B cell (primary cell): Measurements from ENCODE around the gene CCNI2. TPM values are rescaled to one million over a fixed set of nuclear protein-coding genes. Genes with fewer than 3 reads are reported as not detected.

Source experiments
- ATAC-seq: fragments of 200-7000 bp; cut with Tn5 transposase; one replicate; pipeline ENCODE4 v1.10.0; 2021; ENCODE audit warnings: low read depth, mild to moderate bottlenecking, moderate number of reproducible peaks, moderate library complexity
- CTCF ChIA-PET: fragments of 350-600 bp; sonication (Branson Sonifier 250); formaldehyde crosslinking; loops from one replicate; lab custom pipeline; 2021; ENCODE audit warnings: antibody characterized with exemption, inconsistent platforms; lab: Charles Lee
- POLR2A ChIA-PET: fragments of 350-600 bp; sonication (Branson Sonifier 250); formaldehyde crosslinking; loops from one replicate; lab custom pipeline; 2021; ENCODE audit warnings: antibody characterized with exemption; lab: Charles Lee
- DNase-seq: peaks from one replicate; pipeline ENCODE4 v3.0.0; 2013
- H2AFZ ChIP-seq: 2 replicates; pipeline ENCODE4 v1.6.1; 2012; ENCODE audit warnings: mild to moderate bottlenecking, low read depth, low read length; ENCODE audit not compliant: insufficient read depth, poor library complexity, severe bottlenecking
- H3K27ac ChIP-seq, 2 donors: 1 replicate in 1 of 2; 2 replicates in 1 of 2; pipeline ENCODE4 v1.5.1; 2012 to 2013; ENCODE audit warnings: low read length in 2 of 2, mild to moderate bottlenecking in 2 of 2, moderate library complexity in 1 of 2
- H3K27me3 ChIP-seq, 4 experiments: fragments of 200-600 bp in 1 of 4; sonication (generic) in 1 of 4; replicated peaks in 1 of 4; 1 replicate in 2 of 4; 2 replicates in 2 of 4; pipeline versions ENCODE4 v1.6.1 to v1.7.0; 2013 to 2016; ENCODE audit warnings: low read length in 3 of 4, mild to moderate bottlenecking in 2 of 4, mixed read lengths in 1 of 4, moderate library complexity in 1 of 4; ENCODE audit not compliant: insufficient read depth in 4 of 4, control insufficient read depth in 3 of 4; ENCODE audit errors: control extremely low read depth in 1 of 4
- H3K36me3 ChIP-seq, 2 experiments: replicated peaks in 1 of 2; 1 replicate in 1 of 2; 2 replicates in 1 of 2; pipeline versions ENCODE4 v1.6.1 to v1.7.1; 2013; ENCODE audit warnings: low read length in 1 of 2; ENCODE audit not compliant: insufficient read depth in 2 of 2, control insufficient read depth in 1 of 2; ENCODE audit errors: control extremely low read depth in 1 of 2, extremely low read depth in 1 of 2
- H3K4me1 ChIP-seq, 2 donors: fragments of 200-600 bp in 1 of 2; sonication (generic) in 1 of 2; 1 replicate in 1 of 2; 2 replicates in 1 of 2; pipeline versions ENCODE4 v1.5.1 to v1.6.1; 2013 to 2017; ENCODE audit warnings: low read length in 2 of 2; ENCODE audit not compliant: control insufficient read depth in 2 of 2, insufficient read depth in 2 of 2
- H3K4me2 ChIP-seq: replicated peaks from 2 replicates; pipeline ENCODE3; 2012; ENCODE audit warnings: mild to moderate bottlenecking, low read depth, low read length; ENCODE audit not compliant: poor library complexity, severe bottlenecking
- H3K4me3 ChIP-seq, 5 experiments: fragments of 200-600 bp in 1 of 5; sonication (generic) in 1 of 5; 1 replicate in 3 of 5; 2 replicates in 2 of 5; pipeline versions ENCODE4 v1.5.1 to v1.7.0; 2011 to 2016; ENCODE audit warnings: low read length in 4 of 5, mild to moderate bottlenecking in 4 of 5, low read depth in 2 of 5, control low read depth in 1 of 5, moderate library complexity in 1 of 5; ENCODE audit not compliant: insufficient read depth in 1 of 5; ENCODE audit errors: control extremely low read depth in 1 of 5, extremely low read depth in 1 of 5
- H3K79me2 ChIP-seq: fragments of 200-600 bp; sonication (generic); one replicate; pipeline ENCODE4 v1.6.0; 2016; ENCODE audit warnings: low read length; ENCODE audit not compliant: control insufficient read depth, insufficient read depth
- H3K9ac ChIP-seq: fragments of 200-600 bp; sonication (generic); 2 replicates; pipeline ENCODE4 v1.6.1; 2017; ENCODE audit warnings: mild to moderate bottlenecking, low read length, moderate library complexity
- H3K9me3 ChIP-seq, 3 donors: one replicate each; pipeline versions ENCODE4 v1.6.1 to v1.7.1; 2013; ENCODE audit warnings: low read length in 2 of 3; ENCODE audit not compliant: control insufficient read depth in 2 of 3, insufficient read depth in 1 of 3; ENCODE audit errors: control extremely low read depth in 1 of 3
- H4K20me1 ChIP-seq: 2 replicates; pipeline ENCODE4 v1.6.0; 2012; ENCODE audit warnings: mild to moderate bottlenecking, low read length; ENCODE audit not compliant: insufficient read depth, control insufficient read depth, poor library complexity, severe bottlenecking
- H3K27ac Mint-ChIP-seq: one replicate; pipeline ENCODE4 v1.8.0; 2021; ENCODE audit warnings: mixed read lengths
- H3K27me3 Mint-ChIP-seq: one replicate; pipeline ENCODE4 v1.8.0; 2021; ENCODE audit warnings: mixed read lengths
- H3K4me1 Mint-ChIP-seq: one replicate; pipeline ENCODE4 v1.8.0; 2021; ENCODE audit warnings: mixed read lengths
- H3K4me3 Mint-ChIP-seq: one replicate; pipeline ENCODE4 v1.8.0; 2021; ENCODE audit warnings: mixed read lengths
- H3K9me3 Mint-ChIP-seq: one replicate; pipeline ENCODE4 v1.8.0; 2022; ENCODE audit warnings: mixed read lengths; ENCODE audit not compliant: insufficient read depth
- CTCF ChIP-seq: fragments of 200-600 bp; IDR thresholded peaks from one replicate; pipeline ENCODE4 v1.8.0; 2022; ENCODE audit warnings: antibody characterized with exemption, mild to moderate bottlenecking
- EZH2 ChIP-seq: IDR thresholded peaks from 2 replicates; pipeline ENCODE4 v1.6.1; 2012; ENCODE audit warnings: borderline replicate concordance, low read depth, mild to moderate bottlenecking, moderate library complexity, low read length; ENCODE audit not compliant: insufficient read depth, poor library complexity, severe bottlenecking
- WGBS: methylation state at CpG from one replicate; pipeline ENCODE4 v1.1.5; 2013; ENCODE audit warnings: missing lambda C conversion rate; ENCODE audit not compliant: insufficient coverage; 5-methylcytosine and 5-hydroxymethylcytosine counted together
- intact Hi-C: fragments of 100-400 bp; cut with micrococcal nuclease; formaldehyde crosslinking; loops from one replicate; pipeline ENCODE4 v1.10.0; 2022
- polyA plus RNA-seq: library from polyadenylated mRNA; depleted of rRNA; stranded (reverse); fragments of >200 nt; gene quantifications from 2 replicates; pipeline ENCODE4 v1.2.3, GENCODE V29; 2012
- total RNA-seq, 2 donors: library from RNA; stranded (reverse); fragments of 120-200 nt in 1 of 2; gene quantifications; 1 replicate in 1 of 2; 2 replicates in 1 of 2; pipeline versions ENCODE4 v1.2.3 to v1.2.4, GENCODE V29; 2013 to 2022

CCNI2 gene
- total and polyA plus RNA-seq, 2 donors (not counting 1 experiment from before 2014, with no cell fraction given) = 0.39 to 2.0 TPM

GRCh38 chr5:132778129-132778528 is 30.9 kb downstream of the CCNI2 start:
- Histone ChIP-seq H3K9ac (peak overlapping the region; percentile 78), H2AFZ (peak overlapping the region; percentile 80), H3K36me3 (no peaks in the 10 kb centered on the region), H4K20me1 (no peaks in the 10 kb centered on the region), H3K4me3 (peak overlapping the region in 1 of 5 experiments; percentile 82), H3K27me3 (peaks cover 2 to 49% (median 36%) of the 10 kb centered on the region in 4 experiments), H3K4me2 (peak overlapping the region; percentile 96), H3K79me2 (no peaks in the 10 kb centered on the region), H3K9me3 (peaks cover 0 to 9% (median 2%) of the 10 kb centered on the region in 3 donors), H3K4me1 (peaks cover 14 to 16% of the 10 kb centered on the region in 2 donors), H3K27ac (no peak overlapping the region)
- ATAC-seq = no peak
- Mint-ChIP-seq H3K9me3 (no peaks in the 10 kb centered on the region), H3K4me1 (peaks cover 8% of the 10 kb centered on the region), H3K4me3 (peak overlapping the region; percentile 76), H3K27ac (no peak overlapping the region), H3K27me3 (peaks cover 43% of the 10 kb centered on the region)
- ChIA-PET POLR2A (interaction anchor here (0.7 kb wide), 1 partner anchor 40 kb away, joined by 3 read pairs; the partner anchor contains the start of gene KIF3A), CTCF (no interaction called here)
- intact Hi-C loops = no loop called here
- no peak for DNase-seq
- WGBS = 70% methylated on average over 3 of the region's 4 CpGs
- TF ChIP-seq EZH2 = no peak
- no peak for TF ChIP-seq CTCF

GRCh38 chr5:132778856-132779255 is 31.6 kb downstream of the CCNI2 start:
- WGBS = no CpG with 5 or more reads among the region's 5 CpGs
- Histone ChIP-seq H3K4me1 (peaks cover 14 to 16% of the 10 kb centered on the region in 2 donors), H3K4me2 (no peak overlapping the region), H3K4me3 (no peak overlapping the region), H2AFZ (no peak overlapping the region), H3K79me2 (no peaks in the 10 kb centered on the region), H4K20me1 (no peaks in the 10 kb centered on the region), H3K27me3 (peaks cover 2 to 56% (median 39%) of the 10 kb centered on the region in 4 experiments), H3K9ac (no peak overlapping the region), H3K27ac (no peak overlapping the region), H3K36me3 (no peaks in the 10 kb centered on the region), H3K9me3 (peaks cover 0 to 9% (median 2%) of the 10 kb centered on the region in 3 donors)
- no peaks in the 10 kb centered on the region for H3K9me3 Mint-ChIP-seq
- peak overlapping the region; percentile 76 for H3K4me3 Mint-ChIP-seq
- POLR2A ChIA-PET = no interaction called here
- no peak for ATAC-seq
- CTCF ChIA-PET = no interaction called here
- DNase-seq = no peak
- H3K27me3 Mint-ChIP-seq = peaks cover 44% of the 10 kb centered on the region
- H3K27ac Mint-ChIP-seq = no peak overlapping the region
- TF ChIP-seq CTCF (no peak), EZH2 (no peak)
- intact Hi-C loops = no loop called here
- H3K4me1 Mint-ChIP-seq = peaks cover 8% of the 10 kb centered on the region
